ENCODE data around the gene CSTPP1.

CSTPP1 gene

GRCh38 chr11:47131136-47131535 lies 194.6 kb downstream of the CSTPP1 start (continued):
- TF ChIP-seq PATZ1 (CRISPR knock-in tag; IDR thresholded peaks at IDR 0.05; ENCODE audit: borderline replicate concordance) (no peak), ZNF565 (CRISPR knock-in tag; conservative IDR thresholded peaks at IDR 0.05; ENCODE audit: low read depth) (no peak), CSRNP3 (CRISPR knock-in tag; IDR thresholded peaks at IDR 0.05) (no peak)

GRCh38 chr11:47132490-47132889 lies 195.9 kb downstream of the CSTPP1 start:
- no peak for ATAC-seq
- TF ChIP-seq OSR1 (CRISPR knock-in tag; IDR thresholded peaks at IDR 0.05) (no peak), ZFP3 (CRISPR knock-in tag; IDR thresholded peaks at IDR 0.05) (no peak), CREB5 (CRISPR knock-in tag; IDR thresholded peaks at IDR 0.05; ENCODE audit: low read depth) (no peak), BACH2 (CRISPR knock-in tag; IDR thresholded peaks at IDR 0.05; ENCODE audit: borderline replicate concordance) (no peak), ZNF8 (CRISPR knock-in tag; IDR thresholded peaks at IDR 0.05) (no peak), PPARA (CRISPR knock-in tag; IDR thresholded peaks at IDR 0.05; ENCODE audit: borderline replicate concordance) (no peak)

- TF ChIP-seq TSHZ2 (CRISPR knock-in tag; IDR thresholded peaks at IDR 0.05), result no peak
- no peak for TF ChIP-seq BACH2 (CRISPR knock-in tag; IDR thresholded peaks at IDR 0.05; ENCODE audit: borderline replicate concordance)
- TF ChIP-seq RARB (CRISPR knock-in tag; IDR thresholded peaks at IDR 0.05), result no peak
- TF ChIP-seq ZFP3 (CRISPR knock-in tag; IDR thresholded peaks at IDR 0.05), result no peak
- TF ChIP-seq ZNF8 (CRISPR knock-in tag; IDR thresholded peaks at IDR 0.05), result no peak
- TF ChIP-seq CREB5 (CRISPR knock-in tag; IDR thresholded peaks at IDR 0.05; ENCODE audit: low read depth), result no peak
- no peak for TF ChIP-seq PPARA (CRISPR knock-in tag; IDR thresholded peaks at IDR 0.05; ENCODE audit: borderline replicate concordance)
- no peak for TF ChIP-seq GLIS3 (CRISPR knock-in tag; IDR thresholded peaks at IDR 0.05)
- no peak for TF ChIP-seq PATZ1 (CRISPR knock-in tag; IDR thresholded peaks at IDR 0.05; ENCODE audit: borderline replicate concordance)
- no peak for TF ChIP-seq ISL1 (CRISPR knock-in tag; IDR thresholded peaks at IDR 0.05)
- no peak for ATAC-seq
These were observed 196.4 kb downstream of the CSTPP1 start for GRCh38 chr11:47132981-47133380.

- no peak for ATAC-seq
- TF ChIP-seq ESRRG (CRISPR knock-in tag; IDR thresholded peaks at IDR 0.05) (no peak), ZNF70 (CRISPR knock-in tag; IDR thresholded peaks at IDR 0.05) (no peak), CSDC2 (CRISPR knock-in tag; IDR thresholded peaks at IDR 0.05) (no peak), CSRNP3 (CRISPR knock-in tag; IDR thresholded peaks at IDR 0.05) (no peak), TSHZ2 (CRISPR knock-in tag; IDR thresholded peaks at IDR 0.05) (no peak), TCF4 (CRISPR knock-in tag; IDR thresholded peaks at IDR 0.05; ENCODE audit: borderline replicate concordance) (no peak), ZNF8 (CRISPR knock-in tag; IDR thresholded peaks at IDR 0.05) (no peak), TOX (CRISPR knock-in tag; IDR thresholded peaks at IDR 0.05; ENCODE audit: borderline replicate concordance) (no peak), SNAI2 (CRISPR knock-in tag; IDR thresholded peaks at IDR 0.05) (no peak), BACH2 (CRISPR knock-in tag; IDR thresholded peaks at IDR 0.05; ENCODE audit: borderline replicate concordance) (no peak), ZC3H10 (CRISPR knock-in tag; IDR thresholded peaks at IDR 0.05) (no peak), RARB (CRISPR knock-in tag; IDR thresholded peaks at IDR 0.05) (no peak), GLIS3 (CRISPR knock-in tag; IDR thresholded peaks at IDR 0.05) (no peak)
These were observed 199.8 kb downstream of the CSTPP1 start for GRCh38 chr11:47136327-47136726.
